GM19099 (cell line): ENCODE data around the gene CAMK2D.

Experiments used
- POLR2A ChIP-seq: IDR thresholded peaks from 3 replicates; pipeline ENCODE4 v1.6.1; 2011; ENCODE audit warnings: low read depth; ENCODE audit not compliant: insufficient read length; ENCODE audit errors: extremely low read depth

The CAMK2D gene

GRCh38 chr4:113678641-113679040, 82.9 kb downstream of the CAMK2D start:
- TF ChIP-seq POLR2A, result no peak

- no peak for TF ChIP-seq POLR2A
Measured at GRCh38 chr4:113677325-113677724, 84.2 kb downstream of the CAMK2D start.

GRCh38 chr4:113675731-113676697, 85.5 kb downstream of the CAMK2D start:
- no peak for TF ChIP-seq POLR2A

- TF ChIP-seq POLR2A, result no peak
Measured at GRCh38 chr4:113674733-113675132, 86.8 kb downstream of the CAMK2D start.

- no peak for TF ChIP-seq POLR2A
Measured at GRCh38 chr4:113674251-113674650, 87.3 kb downstream of the CAMK2D start.

GRCh38 chr4:113673450-113673849, 88.1 kb downstream of the CAMK2D start:
- no peak for TF ChIP-seq POLR2A

GRCh38 chr4:113666386-113667114, 95.0 kb downstream of the CAMK2D start:
- TF ChIP-seq POLR2A, result no peak

GRCh38 chr4:113665036-113665435, 96.5 kb downstream of the CAMK2D start:
- TF ChIP-seq POLR2A, result no peak

- no peak for TF ChIP-seq POLR2A
Measured at GRCh38 chr4:113662581-113662980, 99.0 kb downstream of the CAMK2D start.

GRCh38 chr4:113659127-113659526, 102.4 kb downstream of the CAMK2D start:
- TF ChIP-seq POLR2A, result no peak

GRCh38 chr4:113657586-113658233, 103.8 kb downstream of the CAMK2D start:
- no peak for TF ChIP-seq POLR2A

GRCh38 chr4:113653871-113654270, 107.7 kb downstream of the CAMK2D start:
- no peak for TF ChIP-seq POLR2A

GRCh38 chr4:113646442-113646822, 115.1 kb downstream of the CAMK2D start:
- TF ChIP-seq POLR2A, result no peak

- no peak for TF ChIP-seq POLR2A
Measured at GRCh38 chr4:113645771-113646441, 115.6 kb downstream of the CAMK2D start.

- no peak for TF ChIP-seq POLR2A
Measured at GRCh38 chr4:113645288-113645687, 116.2 kb downstream of the CAMK2D start.
